Measurements from ENCODE around the gene YWHAB.

Gene YWHAB

DNA sequence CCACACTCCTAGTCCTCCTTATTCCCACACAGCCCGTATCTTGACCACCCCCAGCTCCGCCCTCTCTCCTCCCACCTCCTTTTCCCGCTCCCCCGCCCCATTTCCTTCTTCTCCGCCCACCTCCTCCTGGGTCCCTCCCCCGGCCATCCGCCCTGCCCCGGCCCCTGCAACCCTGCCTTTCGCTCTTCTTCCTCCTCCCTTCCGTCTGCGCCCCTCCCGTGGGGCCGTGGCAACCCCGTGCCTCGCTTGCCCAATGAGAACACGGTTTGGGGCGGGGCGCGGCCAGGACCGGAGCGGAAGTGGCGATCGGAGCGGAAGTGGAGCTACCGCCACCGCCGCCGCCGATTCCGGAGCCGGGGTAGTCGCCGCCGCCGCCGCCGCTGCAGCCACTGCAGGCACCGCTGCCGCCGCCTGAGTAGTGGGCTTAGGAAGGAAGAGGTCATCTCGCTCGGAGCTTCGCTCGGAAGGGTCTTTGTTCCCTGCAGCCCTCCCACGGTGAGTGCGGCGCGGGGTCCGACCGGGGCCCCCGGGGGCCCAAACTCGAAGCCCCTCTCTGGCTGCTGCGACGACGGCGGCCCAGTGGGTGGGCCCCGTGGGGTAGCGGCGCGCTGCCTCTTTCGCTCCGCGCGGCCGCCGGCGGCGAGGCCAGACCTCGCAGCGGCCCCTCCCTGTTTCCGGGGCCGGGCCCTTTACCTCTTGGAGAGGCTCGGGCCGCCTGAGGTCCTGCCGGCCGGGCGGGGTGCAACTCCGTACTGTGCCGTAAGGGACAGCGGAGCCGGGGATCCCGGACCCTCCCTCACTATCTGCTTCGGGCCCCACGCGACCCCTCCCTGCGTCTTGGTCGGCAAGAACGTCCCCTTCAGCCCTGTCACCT is at the start of gene YWHAB:
Gene YWHAB, plus strand, starts transcription at position 314 of the 874 bp plus-strand sequence. CDS start 15,829 bp downstream, outside the sequence.
- TF ChIP-seq, protein P1, sequence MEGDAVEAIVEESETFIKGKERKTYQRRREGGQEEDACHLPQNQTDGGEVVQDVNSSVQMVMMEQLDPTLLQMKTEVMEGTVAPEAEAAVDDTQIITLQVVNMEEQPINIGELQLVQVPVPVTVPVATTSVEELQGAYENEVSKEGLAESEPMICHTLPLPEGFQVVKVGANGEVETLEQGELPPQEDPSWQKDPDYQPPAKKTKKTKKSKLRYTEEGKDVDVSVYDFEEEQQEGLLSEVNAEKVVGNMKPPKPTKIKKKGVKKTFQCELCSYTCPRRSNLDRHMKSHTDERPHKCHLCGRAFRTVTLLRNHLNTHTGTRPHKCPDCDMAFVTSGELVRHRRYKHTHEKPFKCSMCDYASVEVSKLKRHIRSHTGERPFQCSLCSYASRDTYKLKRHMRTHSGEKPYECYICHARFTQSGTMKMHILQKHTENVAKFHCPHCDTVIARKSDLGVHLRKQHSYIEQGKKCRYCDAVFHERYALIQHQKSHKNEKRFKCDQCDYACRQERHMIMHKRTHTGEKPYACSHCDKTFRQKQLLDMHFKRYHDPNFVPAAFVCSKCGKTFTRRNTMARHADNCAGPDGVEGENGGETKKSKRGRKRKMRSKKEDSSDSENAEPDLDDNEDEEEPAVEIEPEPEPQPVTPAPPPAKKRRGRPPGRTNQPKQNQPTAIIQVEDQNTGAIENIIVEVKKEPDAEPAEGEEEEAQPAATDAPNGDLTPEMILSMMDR (IDR thresholded peaks at IDR 0.05; ENCODE audit: low read depth, low read length, missing control alignments), result no peak
- peak; percentile 84 for DNase-seq (ENCODE audit: extremely low read depth, low read depth)
- H3K4me3 ChIP-seq (replicated peaks; ENCODE audit: low read depth, low read length), result peak within 1 kb of the TSS; percentile 70

DNA sequence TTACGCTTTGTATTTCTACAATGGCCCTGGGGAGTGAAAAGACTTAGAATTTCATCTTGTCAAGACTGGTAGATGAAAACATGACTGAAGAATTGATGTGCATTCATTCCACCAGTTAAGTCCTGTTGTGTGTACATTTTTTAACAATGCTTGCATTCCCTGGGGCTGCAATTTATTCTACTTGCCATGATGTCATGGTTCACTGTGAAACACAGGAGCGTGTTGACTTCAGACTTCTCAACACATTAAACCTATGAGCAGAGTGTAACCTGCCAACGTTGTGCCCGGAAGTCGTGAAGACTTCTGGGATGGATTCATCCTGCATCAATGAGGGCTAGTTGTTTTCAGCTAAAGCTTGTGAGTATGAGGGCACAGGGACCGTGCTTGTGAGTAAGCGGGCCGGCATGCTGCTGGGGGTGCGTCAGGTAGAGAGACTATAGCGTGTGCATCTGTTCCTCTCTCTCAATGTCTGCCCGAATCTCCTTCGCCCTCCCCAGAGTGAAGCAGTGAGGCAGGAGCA is 48.8 kb upstream of the YWHAB start:
- H3K4me3 ChIP-seq (replicated peaks; ENCODE audit: low read depth, low read length), result no peak overlapping the region
- TF ChIP-seq, protein P1 (IDR thresholded peaks at IDR 0.05; ENCODE audit: low read depth, low read length, missing control alignments), result no peak
- DNase-seq (ENCODE audit: extremely low read depth, low read depth), result no peak

DNA sequence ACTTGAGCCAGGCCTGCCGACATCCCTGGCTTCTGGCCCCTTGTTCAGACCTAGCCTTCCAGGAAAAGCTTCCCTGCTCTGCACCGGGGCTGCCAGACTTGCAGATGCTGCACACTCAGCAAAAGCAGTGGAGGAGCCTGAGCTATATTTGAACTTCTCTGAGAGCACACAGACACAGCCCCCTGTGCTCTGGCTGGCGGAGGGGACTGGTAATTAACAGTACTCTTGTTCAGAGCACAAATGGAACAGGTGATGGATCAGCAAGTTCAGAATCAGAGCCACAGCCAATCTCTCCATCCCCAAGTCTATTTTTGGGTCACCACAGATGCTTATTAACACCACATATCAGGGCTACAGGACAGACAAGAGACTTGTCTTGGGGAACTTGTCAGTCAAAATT is 47.6 kb upstream of the YWHAB start:
- no peak for DNase-seq (ENCODE audit: extremely low read depth, low read depth)
- TF ChIP-seq, protein P1 (IDR thresholded peaks at IDR 0.05; ENCODE audit: low read depth, low read length, missing control alignments), result no peak
- no peak overlapping the region for H3K4me3 ChIP-seq (replicated peaks; ENCODE audit: low read depth, low read length)

DNA sequence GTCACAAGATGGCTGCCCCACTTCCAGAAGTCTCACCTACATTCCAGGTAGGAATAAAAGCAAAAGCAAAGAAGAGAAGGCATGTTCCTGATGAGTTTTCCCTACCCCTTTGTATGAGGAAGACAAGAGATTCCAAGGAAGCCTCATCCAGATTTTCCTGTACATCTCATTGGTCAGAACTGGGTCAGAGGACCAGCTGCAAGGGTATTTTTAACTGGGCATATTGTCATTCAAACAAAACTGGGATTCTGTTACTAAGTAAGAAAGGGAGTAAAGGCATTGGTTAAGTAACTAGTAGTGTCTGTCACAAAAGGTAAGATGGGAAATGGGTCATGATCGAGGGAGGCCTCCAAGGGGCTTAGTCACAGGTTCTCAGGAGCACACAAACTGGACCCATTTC is 47.0 kb upstream of the YWHAB start:
- no peak for DNase-seq (ENCODE audit: extremely low read depth, low read depth)
- H3K4me3 ChIP-seq (replicated peaks; ENCODE audit: low read depth, low read length), result no peak overlapping the region
- TF ChIP-seq, protein P1 (IDR thresholded peaks at IDR 0.05; ENCODE audit: low read depth, low read length, missing control alignments), result no peak

DNA sequence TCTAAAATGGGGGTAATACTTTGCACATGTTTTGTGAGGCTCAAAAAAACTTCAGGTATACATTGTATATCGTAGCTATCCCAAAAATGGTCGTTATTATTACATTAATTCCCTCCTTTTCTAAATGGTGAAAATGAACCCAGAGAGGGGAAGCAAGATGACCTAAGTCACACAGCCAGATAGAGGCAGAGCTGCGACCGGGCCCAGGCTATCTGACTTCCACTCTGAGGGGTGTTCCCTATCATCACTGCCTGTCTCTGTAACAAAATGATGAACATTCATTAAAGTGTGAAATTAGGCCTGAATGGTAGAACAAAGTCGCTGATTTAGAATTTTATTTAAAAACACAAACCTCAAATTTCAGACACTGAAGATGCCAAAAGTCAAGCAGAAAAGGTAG is 46.0 kb upstream of the YWHAB start:
- no peak overlapping the region for H3K4me3 ChIP-seq (replicated peaks; ENCODE audit: low read depth, low read length)
- no peak for DNase-seq (ENCODE audit: extremely low read depth, low read depth)
- TF ChIP-seq, protein P1 (IDR thresholded peaks at IDR 0.05; ENCODE audit: low read depth, low read length, missing control alignments), result no peak

DNA sequence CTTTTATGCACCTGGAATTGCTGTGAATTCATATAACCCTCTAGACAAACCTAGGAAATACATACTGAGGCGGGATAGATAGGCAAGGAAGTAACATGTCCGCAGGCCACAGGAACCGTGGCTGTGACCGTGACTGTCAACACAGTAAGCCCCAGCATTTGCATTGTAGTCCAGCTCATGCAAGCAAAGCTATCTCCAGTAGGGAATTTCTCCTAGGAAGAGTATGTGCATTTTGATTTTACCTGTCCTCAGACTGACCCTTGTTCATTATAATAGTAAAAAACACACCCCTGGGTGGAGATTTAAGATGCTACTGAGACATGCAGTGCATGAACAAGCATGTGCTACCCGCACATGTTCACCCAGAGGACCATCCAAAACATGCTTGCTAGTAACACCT is 44.7 kb upstream of the YWHAB start:
- DNase-seq (ENCODE audit: extremely low read depth, low read depth), result no peak
- no peak overlapping the region for H3K4me3 ChIP-seq (replicated peaks; ENCODE audit: low read depth, low read length)
- TF ChIP-seq, protein P1 (IDR thresholded peaks at IDR 0.05; ENCODE audit: low read depth, low read length, missing control alignments), result no peak
